GM12878 (cell line): ENCODE results near the gene HTR3E. TPM values are rescaled to one million over a fixed set of nuclear protein-coding genes. Genes with fewer than 3 reads are reported as not detected.

Experiments used
- E4F1 ChIP-seq: fragments of 450-650 bp; IDR thresholded peaks from 2 replicates; pipeline ENCODE4 v1.6.1; 2018; ENCODE audit warnings: borderline replicate concordance, mild to moderate bottlenecking; ENCODE audit not compliant: partially characterized antibody
- MEF2A ChIP-seq: IDR thresholded peaks from 2 replicates; pipeline ENCODE4 v1.6.1; 2011; ENCODE audit warnings: low read depth, mild to moderate bottlenecking, low read length, moderate library complexity; ENCODE audit not compliant: insufficient read depth
- MXI1 ChIP-seq: fragments of 150-350 bp; IDR thresholded peaks from 2 replicates; pipeline ENCODE4 v1.6.1; 2011; ENCODE audit warnings: low read depth, mild to moderate bottlenecking, inconsistent platforms, low read length, improper control_type of control experiment
- NFYA ChIP-seq: IDR thresholded peaks from 2 replicates; pipeline ENCODE4 v1.6.1; 2011; ENCODE audit warnings: low read depth, mild to moderate bottlenecking, low read length, improper control_type of control experiment, borderline replicate concordance
- NKRF ChIP-seq: fragments of 450-650 bp; conservative IDR thresholded peaks from 2 replicates; pipeline ENCODE4 v1.6.1; 2017; ENCODE audit warnings: mild to moderate bottlenecking, moderate library complexity
- NR2F1 ChIP-seq: fragments of 450-650 bp; conservative IDR thresholded peaks from 2 replicates; pipeline ENCODE4 v1.6.1; 2017; ENCODE audit warnings: mild to moderate bottlenecking
- RBBP5 ChIP-seq: fragments of 200-600 bp; sonication (generic); conservative IDR thresholded peaks from 2 replicates; pipeline ENCODE4 v1.6.1; 2016
- SIX5 ChIP-seq: IDR thresholded peaks from 2 replicates; pipeline ENCODE4 v1.6.1; 2011; ENCODE audit warnings: mild to moderate bottlenecking, low read depth, low read length, moderate library complexity; ENCODE audit not compliant: severe bottlenecking
- SKIL ChIP-seq: fragments of 450-650 bp; IDR thresholded peaks from 2 replicates; pipeline ENCODE4 v1.6.1; 2017; ENCODE audit warnings: mild to moderate bottlenecking, low read depth, inconsistent platforms; ENCODE audit not compliant: poor library complexity, severe bottlenecking
- SP1 ChIP-seq: IDR thresholded peaks from one replicate; pipeline ENCODE4 v1.6.1; 2011; ENCODE audit warnings: low read depth, low read length
- ZBTB40 ChIP-seq: fragments of 450-650 bp; IDR thresholded peaks from 2 replicates; pipeline ENCODE4 v1.6.1; 2016; ENCODE audit warnings: mild to moderate bottlenecking, moderate library complexity, borderline replicate concordance
- polyA plus RNA-seq, 11 experiments: library from polyadenylated mRNA; depleted of rRNA in 4 of 11; unstranded in 6 of 11; stranded (reverse) in 5 of 11; fragments of >200 nt; fragmentation: Nextera tagmentation in 4 of 11; fragmentation: Illumina TruSeq in 1 of 11; extraction: Ambion mirVana in 4 of 11; extraction: Trizol in 1 of 11; gene quantifications; 1 replicate in 1 of 11; 2 replicates in 10 of 11; pipeline versions ENCODE4 v1.2.1 to v1.2.3, GENCODE V29; 2011 to 2016; ENCODE audit warnings: inconsistent platforms in 2 of 11, missing spikeins in 2 of 11, low read depth in 1 of 11
- total RNA-seq, 4 experiments: library from RNA; depleted of rRNA in 3 of 4; stranded (reverse); fragments of >200 nt in 3 of 4; fragmentation: Illumina TruSeq in 1 of 4; extraction: Trizol in 1 of 4; gene quantifications; 2 replicates each; pipeline versions ENCODE4 v1.2.1 to v1.2.3, GENCODE V29; 2013 to 2021

The HTR3E gene
- total and polyA plus RNA-seq, 10 of the 15 experiments (the other 5 are each of a cell fraction or from before 2014, with no cell fraction given) = not detected

GRCh38 chr3:184156522-184156955 lies 59.7 kb downstream of the HTR3E start (continued):
- TF ChIP-seq E4F1 (no peak), NKRF (0 out of 2 replicates have a peak, but pooled peaks have one; percentile 17), MEF2A (no peak), NR2F1 (peak; percentile 39; the same call in 1 of the 2 replicates), RBBP5 (no peak), MXI1 (no peak), SKIL (no peak), ZBTB40 (no peak; the same call in 1 of the 2 replicates), NFYA (no peak), SP1 (no peak), SIX5 (no peak)
